HG02885 (cell line): ENCODE results near the gene ZC3H6.

Experiments
- ATAC-seq: cut with Tn5 transposase; IDR thresholded peaks from one replicate; pipeline ENCODE4 v1.9.1; 2021; ENCODE audit warnings: mild to moderate bottlenecking; ENCODE audit not compliant: unreplicated experiment, poor library complexity

The ZC3H6 gene

DNA sequence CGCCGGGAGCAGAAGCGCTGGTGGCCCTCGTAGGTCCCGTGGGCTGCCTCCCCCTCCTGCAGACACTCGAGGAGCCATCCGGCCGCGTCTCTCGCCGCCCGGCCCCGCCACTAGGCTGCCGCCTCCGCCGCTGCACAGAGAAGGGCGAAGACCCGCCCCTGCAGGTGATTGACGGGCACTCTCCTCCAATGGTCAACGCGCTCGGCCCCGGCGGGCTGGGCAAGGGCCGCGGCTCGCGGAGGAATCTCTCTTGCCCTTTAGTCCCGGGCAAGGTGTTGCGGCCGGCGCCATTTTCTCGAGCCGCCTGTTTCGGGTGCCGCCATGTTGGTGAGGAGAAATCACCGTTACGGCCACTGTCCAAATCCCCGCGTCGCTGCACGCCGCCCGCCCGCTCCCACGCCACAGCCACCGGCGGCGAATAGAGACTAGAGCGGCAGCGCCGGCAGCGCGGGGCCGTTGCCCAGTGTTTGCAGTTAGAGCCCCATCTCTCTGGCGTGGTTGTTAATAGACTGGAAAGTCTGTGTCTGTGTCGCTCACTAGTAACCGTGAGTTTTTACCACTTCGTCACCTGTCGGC, at the start of gene ZC3H6:
TSS of gene ZC3H6 (plus strand) at position 287 of the 576 bp plus-strand sequence. CDS start 398 bp downstream, outside the sequence.
- ATAC-seq = peak; percentile 95

DNA sequence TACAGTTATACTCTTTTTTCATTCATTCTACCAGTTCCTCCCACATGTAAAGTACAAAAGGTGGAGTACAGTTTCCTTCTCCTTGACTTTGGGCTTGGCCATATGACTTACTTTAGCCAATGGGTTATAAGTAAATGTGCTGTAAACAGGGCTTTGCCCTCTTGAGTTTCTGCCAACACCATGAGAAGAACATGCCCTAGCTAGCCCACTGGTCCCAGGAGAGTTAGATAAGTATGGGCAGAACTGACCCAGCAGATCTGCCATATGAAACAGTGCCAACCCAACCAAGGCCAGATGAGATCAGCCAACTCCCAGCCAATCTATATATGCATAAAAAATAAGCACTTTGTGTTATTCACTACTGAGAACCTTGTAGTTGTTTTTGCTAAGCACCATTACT, 46.0 kb upstream of the ZC3H6 start:
- no peak for ATAC-seq

GRCh38 chr2:112230371-112230770, 45.0 kb upstream of the ZC3H6 start:
- no peak for ATAC-seq

- no peak for ATAC-seq
Observed at GRCh38 chr2:112239862-112240261, 35.5 kb upstream of the ZC3H6 start.

DNA sequence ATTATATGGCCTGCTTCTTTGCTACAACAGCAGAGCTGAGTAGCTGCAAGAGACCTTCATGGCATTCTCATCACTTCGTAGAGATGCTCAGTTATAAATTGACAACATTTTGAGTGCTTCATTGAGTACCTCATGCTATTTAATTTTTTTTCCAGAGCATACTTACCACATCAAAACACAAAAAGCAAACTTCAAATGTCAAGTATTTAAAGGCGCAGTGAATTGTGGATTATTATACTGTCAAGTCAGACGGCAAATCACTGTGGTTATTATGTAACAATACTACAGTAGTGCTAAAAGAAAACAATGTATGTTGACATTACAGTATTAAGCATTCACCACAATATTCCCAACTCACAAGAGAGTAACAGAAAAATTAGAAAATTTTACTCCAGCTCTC, 33.0 kb upstream of the ZC3H6 start:
- ATAC-seq = no peak

DNA sequence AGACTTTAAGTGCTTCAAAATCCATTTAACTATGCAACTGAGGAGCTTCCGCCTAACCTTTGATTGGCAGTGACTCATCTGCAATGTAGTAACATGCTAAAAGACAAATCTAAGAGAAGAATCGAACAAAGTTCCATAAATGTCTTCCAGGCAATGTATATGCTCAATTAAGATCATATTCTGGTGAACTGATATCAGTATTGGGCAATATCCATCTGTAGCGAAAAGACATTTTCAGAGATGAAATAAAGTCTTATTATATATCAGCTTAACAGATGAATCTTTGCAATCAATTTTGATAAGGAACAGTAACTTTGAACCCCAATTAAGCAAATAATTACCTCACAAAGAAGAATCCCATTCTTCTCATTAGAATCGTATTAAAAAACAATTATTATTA, 32.2 kb upstream of the ZC3H6 start:
- no peak for ATAC-seq

- ATAC-seq = no peak
Observed at GRCh38 chr2:112244854-112245253, 30.5 kb upstream of the ZC3H6 start.

DNA sequence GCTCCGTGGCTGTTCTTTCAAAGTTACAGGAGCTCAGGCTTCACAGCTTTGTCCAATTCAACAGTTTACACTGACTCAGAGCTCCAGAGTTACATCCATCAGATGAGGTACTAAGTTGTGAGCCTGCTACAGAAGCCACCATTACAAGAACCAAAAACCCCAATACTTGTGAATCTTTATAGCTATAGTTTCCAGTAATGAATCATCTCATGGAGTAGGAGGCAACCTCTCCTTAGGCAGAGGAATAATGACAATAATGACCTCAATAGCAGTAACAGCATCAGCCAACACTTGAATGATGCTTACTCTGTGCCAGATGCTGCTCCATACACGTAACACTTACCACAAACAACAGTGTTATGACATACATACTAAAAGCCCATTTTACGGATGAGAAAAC, 24.1 kb upstream of the ZC3H6 start:
- no peak for ATAC-seq

DNA sequence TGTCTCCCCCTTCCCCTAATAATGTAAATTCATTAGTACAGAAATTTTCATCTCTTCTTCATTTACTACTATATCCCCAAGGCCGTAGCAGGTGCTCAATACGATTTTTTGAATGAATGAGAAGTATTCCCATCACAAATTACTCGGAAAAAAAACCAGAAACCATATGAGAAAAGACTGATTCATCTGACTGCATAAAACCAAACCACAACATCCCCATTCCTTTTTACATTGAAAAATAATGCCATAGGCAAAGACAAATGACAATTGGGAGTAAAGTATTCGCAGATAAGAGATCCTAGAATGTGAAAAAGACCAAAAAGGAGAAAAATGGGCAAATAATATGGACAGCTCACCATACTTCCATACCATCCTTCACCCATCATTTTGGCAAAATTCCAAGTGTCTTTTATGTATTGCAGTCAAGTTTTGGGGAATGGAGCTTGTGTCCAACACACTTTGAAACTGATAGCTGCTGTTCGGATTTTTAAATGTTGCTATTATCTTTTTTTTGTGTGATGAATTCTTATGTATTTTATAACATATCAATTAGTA, 22.1 kb upstream of the ZC3H6 start:
- no peak for ATAC-seq

DNA sequence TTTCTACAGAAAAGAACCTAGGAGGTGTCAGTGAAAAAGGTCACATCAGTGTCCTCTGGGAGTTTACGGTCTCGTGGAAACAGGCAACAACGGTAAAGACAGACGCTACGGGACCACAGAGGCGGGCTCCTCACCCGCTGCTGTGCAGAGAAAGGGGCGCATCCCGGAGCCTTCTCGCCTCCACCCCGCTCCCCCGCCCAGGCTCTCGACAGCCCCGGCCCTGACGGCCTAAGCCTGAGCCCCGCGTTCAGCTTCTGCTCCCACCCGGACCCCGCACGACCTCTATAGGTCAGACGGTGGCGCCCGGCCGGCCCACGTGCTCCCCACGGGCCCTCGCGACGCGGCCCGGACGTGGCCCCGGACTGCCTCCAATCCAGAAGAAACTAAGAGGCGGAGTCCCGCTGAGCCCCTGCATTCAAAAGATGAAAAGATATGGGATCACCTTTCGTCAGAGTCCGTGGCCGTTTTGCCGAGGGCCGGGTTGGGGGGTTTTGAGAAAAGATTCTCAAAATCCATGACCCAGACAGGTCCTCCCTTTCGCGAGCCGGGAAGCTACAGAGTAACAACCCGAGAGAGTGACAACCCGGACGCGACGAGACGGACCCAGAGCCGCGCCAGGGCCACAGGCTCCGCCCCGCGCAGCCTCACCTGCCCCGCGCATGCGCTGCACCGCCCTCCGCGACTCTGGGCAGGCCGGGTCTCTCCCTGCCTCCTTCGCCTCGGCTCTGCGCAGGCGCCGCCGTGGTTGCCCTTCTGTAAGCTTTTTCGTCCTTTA, 20.7 kb upstream of the ZC3H6 start, which contains the start of gene ZC3H8:
TSS of gene ZC3H8 (minus strand) at position 577 of the 775 bp plus-strand sequence. CDS start at position 516, 61 bp downstream.
- ATAC-seq = peak; percentile 91

DNA sequence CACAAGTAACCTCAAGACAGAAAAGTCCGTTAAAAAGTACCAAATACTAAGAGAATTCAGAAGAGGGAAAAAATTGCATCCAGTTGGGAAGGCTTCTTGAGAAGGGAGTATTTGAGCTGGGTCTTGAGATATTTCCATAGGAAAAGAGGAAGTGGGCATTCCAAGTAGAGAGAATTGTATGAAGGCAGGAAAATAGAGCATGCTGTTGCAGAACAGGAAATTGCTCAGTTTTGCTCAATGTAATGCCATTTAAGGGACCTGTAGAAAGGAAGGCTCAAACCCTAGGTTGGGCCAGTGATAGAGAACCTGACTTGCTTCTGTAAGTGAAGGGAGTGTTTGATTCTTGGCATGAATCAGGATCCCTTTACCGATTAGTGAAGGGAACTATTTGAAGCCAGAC, 19.5 kb upstream of the ZC3H6 start:
- no peak for ATAC-seq

GRCh38 chr2:112256654-112257053, 18.7 kb upstream of the ZC3H6 start:
- no peak for ATAC-seq

- ATAC-seq = no peak
Observed at GRCh38 chr2:112257575-112257974, 17.8 kb upstream of the ZC3H6 start.

DNA sequence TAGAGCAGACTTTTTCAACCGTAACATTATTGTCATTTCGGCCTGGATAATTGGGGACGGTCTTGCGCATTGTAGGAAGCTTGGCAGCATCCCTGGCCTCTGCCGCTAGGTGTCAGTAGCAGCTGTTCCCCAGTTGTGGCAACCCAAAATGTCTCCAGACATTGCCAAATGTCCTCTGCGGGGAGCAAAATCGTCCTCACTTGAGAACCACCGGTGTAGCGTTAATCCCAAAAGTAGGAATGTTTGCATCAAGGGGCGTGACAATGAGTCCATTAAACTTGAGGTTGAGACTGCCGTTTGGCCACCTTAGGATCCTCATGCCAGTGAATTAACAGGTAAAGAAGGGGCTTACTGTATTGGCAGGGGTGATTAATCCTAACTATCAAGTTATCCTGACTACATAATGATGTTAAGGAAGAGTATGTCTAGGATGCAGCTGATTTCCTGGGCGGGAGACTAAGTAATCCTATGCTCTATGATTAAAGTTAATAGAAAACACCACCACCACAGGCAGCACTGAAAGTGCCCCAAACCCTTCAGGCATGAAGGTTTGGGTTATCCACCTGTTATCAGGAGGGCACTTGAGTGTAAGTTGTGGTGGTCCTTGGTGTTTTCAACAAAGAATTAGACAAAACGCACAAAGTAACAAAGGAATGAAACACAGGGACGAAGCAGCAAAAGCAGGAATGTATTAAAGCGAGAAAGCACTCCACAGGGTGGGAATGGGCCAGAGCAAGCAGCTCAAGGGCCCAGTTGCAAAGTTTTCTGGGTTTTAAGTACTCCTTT, 15.7 kb upstream of the ZC3H6 start:
- peak; percentile 48 for ATAC-seq

GRCh38 chr2:112260295-112260625, 15.1 kb upstream of the ZC3H6 start:
- no peak for ATAC-seq

DNA sequence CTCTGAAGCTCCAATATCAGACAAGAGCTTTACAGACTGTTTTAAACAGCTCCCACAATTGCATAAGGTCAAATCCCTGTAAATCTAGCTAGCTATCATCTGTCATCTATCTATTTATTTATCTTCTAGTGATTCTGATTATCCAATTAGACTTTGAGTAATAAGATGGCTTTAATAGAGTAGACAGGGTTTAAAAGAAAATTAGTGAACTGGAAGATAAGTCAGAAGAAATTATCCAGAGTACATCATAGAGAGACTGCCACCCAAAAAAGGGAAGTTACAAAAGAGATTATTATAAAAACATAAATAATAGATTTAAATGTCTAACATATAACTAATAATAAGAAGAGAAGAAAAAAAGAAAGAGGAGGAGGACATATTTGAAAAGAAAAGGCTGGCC, 12.5 kb upstream of the ZC3H6 start:
- ATAC-seq = no peak

DNA sequence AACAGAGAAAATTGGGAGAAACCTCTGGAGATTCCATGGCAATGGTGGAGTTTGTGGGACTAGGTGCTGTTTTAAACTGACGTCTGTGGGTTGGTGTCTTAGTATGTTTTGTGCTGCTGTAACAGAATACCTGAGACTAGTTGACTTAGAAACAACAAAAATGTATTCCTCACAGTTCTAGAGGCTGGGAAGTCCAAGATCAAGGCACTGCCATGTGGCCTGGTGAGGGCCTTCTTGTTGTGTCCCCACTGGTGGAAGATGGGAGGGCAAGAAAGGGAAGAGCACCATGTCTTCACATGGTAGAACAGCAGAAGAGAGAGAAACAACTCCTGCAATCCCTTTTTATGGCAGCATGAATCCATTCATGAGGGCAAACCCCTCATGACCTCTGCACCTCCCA, 6.8 kb upstream of the ZC3H6 start:
- no peak for ATAC-seq

- ATAC-seq = no peak
Observed at GRCh38 chr2:112272669-112273068, 2.7 kb upstream of the ZC3H6 start.

DNA sequence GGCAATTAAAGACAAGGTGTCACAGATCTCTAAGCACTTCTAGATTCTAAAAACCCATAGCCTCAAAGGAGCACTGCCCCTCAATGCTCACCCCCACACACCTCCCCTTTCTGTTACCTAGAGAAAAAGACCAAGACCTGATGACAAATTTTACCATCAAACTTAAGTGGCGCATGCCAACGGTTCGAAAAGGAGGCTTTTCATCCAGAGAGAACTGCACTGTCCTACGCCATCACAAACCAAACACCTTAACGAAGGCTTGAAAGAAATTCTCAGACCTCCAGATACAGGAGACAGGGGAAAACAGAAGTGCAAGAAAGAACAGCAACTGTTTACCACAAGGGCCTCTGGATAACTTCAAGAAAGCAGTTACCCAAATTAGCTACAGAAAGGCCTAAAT, 2.0 kb upstream of the ZC3H6 start:
- no peak for ATAC-seq

GRCh38 chr2:112275887-112276773, 733 bp downstream of the ZC3H6 start:
- ATAC-seq = peak; percentile 61
